ENCODE data around the gene MRPS18C. TPM values are rescaled to one million over a fixed set of nuclear protein-coding genes. Genes with fewer than 3 reads are reported as not detected.
A peak's percentile ranks its signal among the peaks of the same experiment; 100 is the strongest.
"Not testable (repeated sequence)": the region's sequence is repeated elsewhere in the genome, so short reads cannot be mapped to it uniquely, and the experiment has no call there.

MRPS18C gene
- total RNA-seq, 1 experiment from 2014 or later, result 60.3 TPM

GRCh38 chr4:83498187-83498586 lies 42.3 kb downstream of the MRPS18C start:
- Mint-ChIP-seq H3K9me3 (no peaks in the 10 kb centered on the region), H3K27me3 (ENCODE audit: low read depth) (no peaks in the 10 kb centered on the region; the same call in 1 of the 2 replicates), H3K27ac (no peak overlapping the region), H3K4me1 (no peaks in the 10 kb centered on the region), H3K36me3 (no peaks in the 10 kb centered on the region), H3K4me3 (no peak overlapping the region)
- CTCF ChIA-PET, result interaction anchor here (2.0 kb wide), 1 partner anchor 11 kb away, joined by 10 read pairs; no protein-coding TSS in a partner anchor
- TF ChIP-seq, protein P1, sequence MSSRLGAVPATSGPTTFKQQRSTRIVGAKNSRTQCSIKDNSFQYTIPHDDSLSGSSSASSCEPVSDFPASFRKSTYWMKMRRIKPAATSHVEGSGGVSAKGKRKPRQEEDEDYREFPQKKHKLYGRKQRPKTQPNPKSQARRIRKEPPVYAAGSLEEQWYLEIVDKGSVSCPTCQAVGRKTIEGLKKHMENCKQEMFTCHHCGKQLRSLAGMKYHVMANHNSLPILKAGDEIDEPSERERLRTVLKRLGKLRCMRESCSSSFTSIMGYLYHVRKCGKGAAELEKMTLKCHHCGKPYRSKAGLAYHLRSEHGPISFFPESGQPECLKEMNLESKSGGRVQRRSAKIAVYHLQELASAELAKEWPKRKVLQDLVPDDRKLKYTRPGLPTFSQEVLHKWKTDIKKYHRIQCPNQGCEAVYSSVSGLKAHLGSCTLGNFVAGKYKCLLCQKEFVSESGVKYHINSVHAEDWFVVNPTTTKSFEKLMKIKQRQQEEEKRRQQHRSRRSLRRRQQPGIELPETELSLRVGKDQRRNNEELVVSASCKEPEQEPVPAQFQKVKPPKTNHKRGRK (CRISPR knock-in tag; IDR thresholded peaks at IDR 0.05; ENCODE audit: borderline replicate concordance), result 0 out of 2 replicates have a peak, but pooled peaks have one; percentile 22
- TF ChIP-seq SP1 (CRISPR knock-in tag; conservative IDR thresholded peaks at IDR 0.05) (no peak), ZNF423 (CRISPR knock-in tag; IDR thresholded peaks at IDR 0.05) (no peak)
- ATAC-seq (no peak), DNase-seq (ENCODE audit: low spot score) (no peak)
- POLR2A ChIA-PET, result no interaction called here

DNA sequence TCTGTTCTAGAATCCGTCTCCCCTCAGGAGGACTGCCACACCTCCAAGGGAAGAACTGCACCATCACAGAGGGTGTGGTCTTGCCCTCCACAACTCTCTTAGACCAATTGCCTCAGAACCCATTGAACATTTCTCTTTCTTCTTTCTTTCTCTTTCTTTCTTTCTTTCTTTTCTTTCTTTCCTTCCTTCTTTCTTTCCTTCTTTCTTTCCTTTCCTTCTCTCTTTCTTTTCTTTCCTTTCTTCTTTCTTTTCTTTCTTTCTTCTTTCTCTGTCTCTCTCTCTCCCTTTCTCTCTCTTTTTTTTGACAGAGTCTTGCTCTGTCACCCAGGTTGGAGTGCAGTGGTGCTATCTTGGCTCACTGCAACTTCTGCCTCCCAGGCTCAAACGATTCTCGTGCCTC lies 45.8 kb downstream of the MRPS18C start:
- CTCF ChIA-PET, ATAC-seq, H3K36me3 Mint-ChIP-seq: not testable (repeated sequence)

GRCh38 chr4:83503974-83504373 lies 48.1 kb downstream of the MRPS18C start:
- no peaks in the 10 kb centered on the region; the same call in 1 of the 2 replicates for H3K27me3 Mint-ChIP-seq (ENCODE audit: low read depth)
- H3K4me3 Mint-ChIP-seq, result no peak overlapping the region
- DNase-seq (ENCODE audit: low spot score) (no peak), ATAC-seq (no peak)
- H3K9me3 Mint-ChIP-seq, result peaks cover under 1% of the 10 kb centered on the region; the same call in 1 of the 2 replicates
- peaks cover 7% of the 10 kb centered on the region for H3K4me1 Mint-ChIP-seq
- no peaks in the 10 kb centered on the region for H3K36me3 Mint-ChIP-seq
- H3K27ac Mint-ChIP-seq, result no peak overlapping the region
- ChIA-PET CTCF (no interaction called here), POLR2A (no interaction called here)
- no peak for TF ChIP-seq ETV6 (CRISPR knock-in tag; IDR thresholded peaks at IDR 0.05)

More for the DNA sequence above, 45.8 kb downstream of the MRPS18C start:
- POLR2A ChIA-PET; H3K27me3 Mint-ChIP-seq (ENCODE audit: low read depth); H3K4me1 Mint-ChIP-seq; DNase-seq (ENCODE audit: low spot score); H3K27ac Mint-ChIP-seq; H3K9me3 Mint-ChIP-seq; H3K4me3 Mint-ChIP-seq: not testable (repeated sequence)

- DNase-seq (ENCODE audit: low spot score) (no peak), ATAC-seq (no peak)
- peak overlapping the region; percentile 81; the same call in 1 of the 2 replicates for H3K27ac Mint-ChIP-seq
- H3K4me1 Mint-ChIP-seq, result peaks cover 7% of the 10 kb centered on the region
- H3K4me3 Mint-ChIP-seq, result no peak overlapping the region
- ChIA-PET CTCF (no interaction called here), POLR2A (no interaction called here)
- no peaks in the 10 kb centered on the region for H3K36me3 Mint-ChIP-seq
- H3K9me3 Mint-ChIP-seq, result peaks cover 6% of the 10 kb centered on the region
- H3K27me3 Mint-ChIP-seq (ENCODE audit: low read depth), result no peaks in the 10 kb centered on the region; the same call in 1 of the 2 replicates
- TF ChIP-seq ZNF423 (CRISPR knock-in tag; IDR thresholded peaks at IDR 0.05) (no peak), AR (CRISPR knock-in tag; IDR thresholded peaks at IDR 0.05) (no peak), ATF1 (CRISPR knock-in tag; IDR thresholded peaks at IDR 0.05) (no peak), USF2 (CRISPR knock-in tag; IDR thresholded peaks at IDR 0.05) (no peak), IRF2 (CRISPR knock-in tag; IDR thresholded peaks at IDR 0.05; ENCODE audit: borderline replicate concordance, low read depth) (no peak), CBFB (CRISPR knock-in tag; IDR thresholded peaks at IDR 0.05; ENCODE audit: low read depth) (no peak), NR3C1 (CRISPR knock-in tag; conservative IDR thresholded peaks at IDR 0.05; ENCODE audit: low read depth) (no peak), STAT6 (CRISPR knock-in tag; conservative IDR thresholded peaks at IDR 0.05; ENCODE audit: low read depth) (no peak), ZNF281 (CRISPR knock-in tag; IDR thresholded peaks at IDR 0.05) (no peak), E2F1 (CRISPR knock-in tag; IDR thresholded peaks at IDR 0.05) (no peak), ZNF232 (CRISPR knock-in tag; IDR thresholded peaks at IDR 0.05) (no peak), JUN (CRISPR knock-in tag; IDR thresholded peaks at IDR 0.05) (no peak)
These were observed 48.6 kb downstream of the MRPS18C start for GRCh38 chr4:83504503-83504902.
